K562 (cell line): Measurements from ENCODE around the gene DAD1. TPM values are rescaled to one million over a fixed set of nuclear protein-coding genes. Genes with fewer than 3 reads are reported as not detected.

Experiments
- ATAC-seq: fragments of 200-7000 bp; cut with Tn5 transposase; 3 replicates; pipeline ENCODE4 v1.9.1; 2020; ENCODE audit warnings: moderate library complexity
- BruUV-seq: library from RNA; stranded (reverse); fragments of 400-500 nt; replicated peaks from 2 replicates; lab custom pipeline; 2021; lab: Mats Ljungman, UMichigan
- CTCF ChIA-PET: fragments of 300-600 bp; formaldehyde crosslinking; extraction: SDS; loops from one replicate; lab custom pipeline; 2021; ENCODE audit warnings: low intra/inter-chr PET ratio; lab: Yijun Ruan, JAX
- POLR2A ChIA-PET: fragments of 300-600, 350-650 bp; sonication (Branson Sonifier 250); formaldehyde crosslinking; extraction: SDS; loops from one replicate; lab custom pipeline; 2021; ENCODE audit warnings: antibody characterized with exemption, inconsistent platforms; lab: Yijun Ruan, JAX
- DNase-seq, 4 experiments: peaks; one replicate each; pipeline versions ENCODE4 v3.0.0 to v3.0.0-alpha.2; 2011 to 2018; ENCODE audit warnings: low spot score in 3 of 4, mixed read lengths in 3 of 4; ENCODE audit errors: extremely low read depth in 1 of 4
- FAIRE-seq: peaks from 2 replicates; lab custom pipeline; 2011; peaks lifted over from hg19 to GRCh38; lab: Jason Lieb, UNC
- H2AFZ ChIP-seq: 2 replicates; pipeline ENCODE4 v1.6.0; 2011; ENCODE audit warnings: low read depth, low read length, control low read depth, inconsistent platforms
- H3K27ac ChIP-seq: fragments of 200-600 bp; 3 replicates; pipeline ENCODE4 v1.8.0; 2011; ENCODE audit warnings: low read depth, mild to moderate bottlenecking, control low read depth, inconsistent platforms, low read length, moderate library complexity, mixed read lengths; ENCODE audit errors: extremely low read depth
- H3K27me3 ChIP-seq, 2 experiments: fragments of 300-600 bp in 1 of 2; 2 replicates in 1 of 2; 3 replicates in 1 of 2; pipeline versions ENCODE4 v1.6.0 to v1.8.0; 2011; ENCODE audit warnings: inconsistent platforms in 2 of 2, low read length in 2 of 2, mild to moderate bottlenecking in 1 of 2, mixed read lengths in 1 of 2, moderate library complexity in 1 of 2; ENCODE audit not compliant: control insufficient read depth in 2 of 2, insufficient read depth in 2 of 2
- H3K36me3 ChIP-seq: fragments of 300-600 bp; 3 replicates; pipeline ENCODE4 v1.8.0; 2011; ENCODE audit warnings: mild to moderate bottlenecking, low read length, inconsistent platforms; ENCODE audit not compliant: control insufficient read depth, insufficient read depth
- H3K4me1 ChIP-seq, 2 experiments: fragments of 200-600 bp in 1 of 2; replicated peaks in 1 of 2; 2 replicates in 1 of 2; 3 replicates in 1 of 2; pipeline versions ENCODE4 v1.5.1 to v1.8.0; 2011; ENCODE audit warnings: inconsistent platforms in 2 of 2, low read length in 2 of 2, mild to moderate bottlenecking in 1 of 2, mixed read lengths in 1 of 2, moderate library complexity in 1 of 2; ENCODE audit not compliant: control insufficient read depth in 2 of 2, insufficient read depth in 2 of 2
- H3K4me2 ChIP-seq: 2 replicates; pipeline ENCODE4 v1.6.1; 2011; ENCODE audit warnings: low read length, control low read depth, inconsistent platforms, mixed read lengths; ENCODE audit not compliant: insufficient read depth
- H3K4me3 ChIP-seq: fragments of 200-600 bp; sonication (generic), shearing (Covaris generic); 2 replicates; pipeline ENCODE4 v1.5.1; 2016; ENCODE audit warnings: control low read depth, inconsistent platforms
- H3K79me2 ChIP-seq: fragments of 200-600 bp; 3 replicates; pipeline ENCODE4 v1.8.0; 2011; ENCODE audit warnings: low read length, inconsistent platforms; ENCODE audit not compliant: control insufficient read depth, insufficient read depth
- H3K9ac ChIP-seq, 2 experiments: 2 replicates each; pipeline versions ENCODE4 v1.6.0 to v1.6.1; 2011; ENCODE audit warnings: low read depth in 2 of 2, low read length in 2 of 2, control low read depth in 1 of 2, inconsistent platforms in 1 of 2, mild to moderate bottlenecking in 1 of 2, mixed read lengths in 1 of 2; ENCODE audit not compliant: insufficient read depth in 1 of 2
- H3K9me1 ChIP-seq: one replicate; pipeline ENCODE4 v1.6.0; 2011; ENCODE audit warnings: inconsistent platforms, mild to moderate bottlenecking, low read length, moderate library complexity; ENCODE audit not compliant: control insufficient read depth, insufficient read depth
- H3K9me3 ChIP-seq: replicated peaks from 2 replicates; pipeline ENCODE4 v1.5.1; 2011; ENCODE audit warnings: low read depth, low read length, inconsistent platforms; ENCODE audit not compliant: control insufficient read depth, insufficient read depth
- H4K20me1 ChIP-seq: replicated peaks from 2 replicates; pipeline ENCODE4 v1.6.1; 2011; ENCODE audit warnings: low read length, inconsistent platforms, mixed read lengths; ENCODE audit not compliant: control insufficient read depth, insufficient read depth
- AFF1 ChIP-seq, 2 experiments: fragments of 450-650 bp; IDR thresholded peaks; 2 replicates each; pipeline ENCODE4 v1.6.1; 2018; ENCODE audit warnings: mild to moderate bottlenecking in 2 of 2, low read depth in 1 of 2; ENCODE audit not compliant: partially characterized antibody in 2 of 2
- HOXB6 ChIP-seq: fragments of 250-450 bp; sonication (Bioruptor Pico); IDR thresholded peaks from 2 replicates; pipeline ENCODE4 v1.5.1; 2022; ENCODE audit warnings: mild to moderate bottlenecking, borderline replicate concordance
- NR2C1 ChIP-seq, 2 experiments: fragments of 450-650 bp; IDR thresholded peaks; 2 replicates each; pipeline ENCODE4 v1.6.1; 2017; ENCODE audit warnings: mild to moderate bottlenecking in 2 of 2, antibody characterized with exemption in 1 of 2, inconsistent platforms in 1 of 2, missing compliant biosample characterization in 1 of 2, missing genetic modification characterization in 1 of 2
- WGBS: fragments of 100-300 bp; shearing (Covaris generic); methylation state at CpG from one replicate; pipeline ENCODE4 v1.1.6; 2016; ENCODE audit warnings: low coverage, mixed read lengths; ENCODE audit not compliant: insufficient coverage; ENCODE audit errors: missing lambda C conversion rate; 5-methylcytosine and 5-hydroxymethylcytosine counted together
- in situ Hi-C: fragments of 300-500 bp; cut with MboI; formaldehyde crosslinking; loops from 4 replicates; pipeline ENCODE4 v1.15.0; 2018; ENCODE audit warnings: inconsistent platforms, mixed read lengths
- intact Hi-C: fragments of 100-400 bp; cut with micrococcal nuclease; formaldehyde crosslinking; loops from 2 replicates; pipeline ENCODE4 v1.14.2; 2022
- polyA plus RNA-seq, 8 experiments: library from polyadenylated mRNA; depleted of rRNA in 4 of 8; stranded (reverse) in 5 of 8; unstranded in 3 of 8; fragments of >200 nt; fragmentation: Nextera tagmentation in 2 of 8; fragmentation: Illumina TruSeq in 1 of 8; extraction: Ambion mirVana in 2 of 8; extraction: Trizol in 1 of 8; gene quantifications; 2 replicates each; pipeline versions ENCODE4 v1.2.1 to v1.2.3, GENCODE V29; 2011 to 2014; ENCODE audit warnings: inconsistent platforms in 1 of 8, missing spikeins in 1 of 8
- total RNA-seq, 7 experiments: library from RNA; depleted of rRNA in 6 of 7; stranded (reverse); fragments of >200 nt in 6 of 7; fragmentation: Illumina TruSeq in 2 of 7; extraction: Trizol in 2 of 7; gene quantifications; 2 replicates each; pipeline versions ENCODE4 v1.2.1 to v1.2.3, GENCODE V29; 2011 to 2021; ENCODE audit warnings: low replicate concordance in 1 of 7

The DAD1 gene
- total and polyA plus RNA-seq, 9 of the 15 experiments (the other 6 are each of a cell fraction or from before 2014, with no cell fraction given), result 104 to 617 (median 222) TPM

- TF ChIP-seq AFF1 (IDR thresholded peaks at IDR 0.05; ENCODE audit: low read depth in 1 of 2, partially characterized antibody in 2 of 2), result no peak
Observed at GRCh38 chr14:22627506-22628263, 38.7 kb upstream of the DAD1 start (continued).

- DNase-seq, result no peak
- FAIRE-seq, result no peak
- Histone ChIP-seq H3K36me3 (no peaks in the 10 kb centered on the region), H3K4me2 (no peak overlapping the region), H3K4me3 (no peak overlapping the region), H4K20me1 (no peaks in the 10 kb centered on the region), H3K4me1 (peaks cover 0 to 10% of the 10 kb centered on the region in 2 experiments; a peak in 3 of 5 replicates), H2AFZ (peak overlapping the region; percentile 40; the same call in 1 of the 2 replicates), H3K79me2 (no peaks in the 10 kb centered on the region), H3K9ac (no peak overlapping the region), H3K9me1 (no peaks in the 10 kb centered on the region), H3K9me3 (no peaks in the 10 kb centered on the region), H3K27me3 (no peaks in the 10 kb centered on the region), H3K27ac (no peak overlapping the region)
- WGBS, result 36% methylated on average over 4 of the region's 6 CpGs
- intact Hi-C loops, result no loop called here
- POLR2A ChIA-PET, result no interaction called here
- no TSS peak for BruUV-seq
- CTCF ChIA-PET, result no interaction called here
- ATAC-seq, result no peak; the same call in 2 of the 3 replicates
- in situ Hi-C loops, result no loop called here
- TF ChIP-seq NR2C1 (IDR thresholded peaks at IDR 0.05) (peak; percentile 89), NR2C1 (tag; IDR thresholded peaks at IDR 0.05) (peak; percentile 89), HOXB6 (CRISPR knock-in tag) (no peak)
Observed at GRCh38 chr14:22626590-22626989, 37.6 kb upstream of the DAD1 start.
